HL-60 (cell line): ENCODE results near the gene PCYT1A.

Experiments
- DNase-seq, 2 experiments: peaks; one replicate each; pipeline ENCODE4 v3.0.0-alpha.2; 2010 to 2020; ENCODE audit warnings: low read depth in 1 of 2, low spot score in 1 of 2
- H3K27ac ChIP-seq: fragments of 250-450 bp; sonication (Bioruptor Pico); replicated peaks from 2 replicates; pipeline ENCODE4 v1.5.1; 2020; ENCODE audit warnings: mild to moderate bottlenecking, moderate library complexity
- H3K27me3 ChIP-seq: fragments of 250-450 bp; sonication (Bioruptor Pico); 2 replicates; pipeline ENCODE4 v1.5.1; 2021; ENCODE audit warnings: mild to moderate bottlenecking, moderate library complexity; ENCODE audit not compliant: insufficient read depth, poor library complexity, severe bottlenecking
- H3K4me3 ChIP-seq: replicated peaks from 2 replicates; pipeline ENCODE4 v1.5.1; 2011; ENCODE audit warnings: mild to moderate bottlenecking, control low read depth, low read length; ENCODE audit not compliant: insufficient read depth
- GABPA ChIP-seq: IDR thresholded peaks from 2 replicates; pipeline ENCODE4 v1.6.1; 2012; ENCODE audit warnings: low read depth
- POLR2AphosphoS5 ChIP-seq: IDR thresholded peaks from 2 replicates; pipeline ENCODE4 v1.6.1; 2012; ENCODE audit warnings: low read depth
- REST ChIP-seq: IDR thresholded peaks from 2 replicates; pipeline ENCODE4 v1.6.1; 2012; ENCODE audit warnings: low read depth; ENCODE audit not compliant: insufficient replicate concordance
- SPI1 ChIP-seq: IDR thresholded peaks from 2 replicates; pipeline ENCODE4 v1.6.1; 2012; ENCODE audit warnings: low read depth, mild to moderate bottlenecking, borderline replicate concordance
- TF ChIP-seq, protein P1 (sequence below): IDR thresholded peaks from one replicate; pipeline ENCODE4 v1.5.1; 2011; ENCODE audit warnings: low read length, control low read depth, inconsistent platforms; ENCODE audit not compliant: insufficient read depth

The PCYT1A gene

DNA sequence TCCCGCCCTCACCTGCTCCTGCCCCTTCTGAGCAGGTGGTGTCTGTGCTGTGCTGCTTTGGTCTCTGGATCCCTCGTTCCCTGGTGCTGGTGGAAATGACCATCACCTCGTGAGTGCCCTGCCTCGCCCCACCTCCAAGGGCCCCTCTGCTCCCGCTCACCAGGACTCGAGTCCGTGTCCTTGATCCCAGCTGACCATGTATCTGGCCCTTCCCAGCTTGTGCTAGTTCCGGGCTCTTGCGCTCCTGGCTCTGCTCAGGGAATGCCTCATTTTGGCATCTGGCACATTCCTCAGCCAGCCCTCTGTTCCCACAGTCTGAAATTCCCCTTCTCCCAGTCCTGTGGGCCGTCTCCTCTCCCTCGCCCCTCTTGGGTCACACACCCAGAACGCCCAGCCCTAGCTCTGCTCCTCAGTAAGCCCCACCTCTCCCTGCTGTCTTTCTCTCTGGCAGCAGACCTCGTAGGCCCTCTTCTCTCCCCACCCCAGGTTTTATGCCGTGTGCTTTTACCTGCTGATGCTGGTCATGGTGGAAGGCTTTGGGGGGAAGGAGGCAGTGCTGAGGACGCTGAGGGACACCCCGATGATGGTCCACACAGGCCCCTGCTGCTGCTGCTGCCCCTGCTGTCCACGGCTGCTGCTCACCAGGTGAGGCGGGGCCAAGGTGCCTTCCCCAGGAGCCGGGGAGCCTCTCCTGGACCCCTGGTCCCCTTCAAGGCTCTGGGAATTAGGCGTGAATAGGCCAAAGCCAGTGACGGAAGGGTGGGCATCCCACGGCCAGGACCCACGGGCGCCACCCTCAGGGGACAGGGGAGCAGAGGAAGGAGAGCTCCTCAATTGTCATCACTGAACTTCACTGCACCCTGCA lies 59.7 kb downstream of the PCYT1A start:
- Histone ChIP-seq H3K27me3 (no peaks in the 10 kb centered on the region), H3K4me3 (no peak overlapping the region), H3K27ac (no peak overlapping the region)
- TF ChIP-seq POLR2AphosphoS5 = no peak
- TF ChIP-seq GABPA = no peak
- TF ChIP-seq, protein P1, sequence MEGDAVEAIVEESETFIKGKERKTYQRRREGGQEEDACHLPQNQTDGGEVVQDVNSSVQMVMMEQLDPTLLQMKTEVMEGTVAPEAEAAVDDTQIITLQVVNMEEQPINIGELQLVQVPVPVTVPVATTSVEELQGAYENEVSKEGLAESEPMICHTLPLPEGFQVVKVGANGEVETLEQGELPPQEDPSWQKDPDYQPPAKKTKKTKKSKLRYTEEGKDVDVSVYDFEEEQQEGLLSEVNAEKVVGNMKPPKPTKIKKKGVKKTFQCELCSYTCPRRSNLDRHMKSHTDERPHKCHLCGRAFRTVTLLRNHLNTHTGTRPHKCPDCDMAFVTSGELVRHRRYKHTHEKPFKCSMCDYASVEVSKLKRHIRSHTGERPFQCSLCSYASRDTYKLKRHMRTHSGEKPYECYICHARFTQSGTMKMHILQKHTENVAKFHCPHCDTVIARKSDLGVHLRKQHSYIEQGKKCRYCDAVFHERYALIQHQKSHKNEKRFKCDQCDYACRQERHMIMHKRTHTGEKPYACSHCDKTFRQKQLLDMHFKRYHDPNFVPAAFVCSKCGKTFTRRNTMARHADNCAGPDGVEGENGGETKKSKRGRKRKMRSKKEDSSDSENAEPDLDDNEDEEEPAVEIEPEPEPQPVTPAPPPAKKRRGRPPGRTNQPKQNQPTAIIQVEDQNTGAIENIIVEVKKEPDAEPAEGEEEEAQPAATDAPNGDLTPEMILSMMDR = no peak
- no peak for TF ChIP-seq SPI1
- no peak for TF ChIP-seq REST
- DNase-seq = no peak

DNA sequence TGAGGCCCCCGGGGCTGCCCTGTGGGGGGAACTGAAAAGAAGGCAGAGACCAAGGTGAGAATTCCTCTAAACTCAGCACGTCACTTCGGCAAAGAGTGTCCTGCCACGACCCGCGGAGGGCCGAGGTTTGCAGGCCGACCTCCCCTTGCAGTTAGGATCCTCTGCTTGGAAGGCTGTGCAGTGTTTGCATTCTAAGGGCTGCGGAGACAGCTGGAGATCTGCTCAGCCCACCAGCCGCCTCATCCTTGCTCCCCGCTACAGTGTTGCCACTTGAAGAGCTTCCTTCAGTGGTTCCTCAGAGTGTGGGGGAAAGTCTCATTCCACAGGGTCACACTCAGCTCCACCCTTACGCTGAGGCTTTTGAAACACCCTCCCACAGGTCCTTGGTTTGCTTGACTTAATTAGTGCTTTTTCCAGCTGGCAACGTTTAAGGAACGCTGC lies 60.4 kb downstream of the PCYT1A start:
- Histone ChIP-seq H3K4me3 (no peak overlapping the region), H3K27me3 (no peaks in the 10 kb centered on the region), H3K27ac (no peak overlapping the region)
- TF ChIP-seq POLR2AphosphoS5 (no peak), SPI1 (no peak), GABPA (no peak), REST (no peak)
- TF ChIP-seq, protein P1 = no peak
- DNase-seq = no peak

DNA sequence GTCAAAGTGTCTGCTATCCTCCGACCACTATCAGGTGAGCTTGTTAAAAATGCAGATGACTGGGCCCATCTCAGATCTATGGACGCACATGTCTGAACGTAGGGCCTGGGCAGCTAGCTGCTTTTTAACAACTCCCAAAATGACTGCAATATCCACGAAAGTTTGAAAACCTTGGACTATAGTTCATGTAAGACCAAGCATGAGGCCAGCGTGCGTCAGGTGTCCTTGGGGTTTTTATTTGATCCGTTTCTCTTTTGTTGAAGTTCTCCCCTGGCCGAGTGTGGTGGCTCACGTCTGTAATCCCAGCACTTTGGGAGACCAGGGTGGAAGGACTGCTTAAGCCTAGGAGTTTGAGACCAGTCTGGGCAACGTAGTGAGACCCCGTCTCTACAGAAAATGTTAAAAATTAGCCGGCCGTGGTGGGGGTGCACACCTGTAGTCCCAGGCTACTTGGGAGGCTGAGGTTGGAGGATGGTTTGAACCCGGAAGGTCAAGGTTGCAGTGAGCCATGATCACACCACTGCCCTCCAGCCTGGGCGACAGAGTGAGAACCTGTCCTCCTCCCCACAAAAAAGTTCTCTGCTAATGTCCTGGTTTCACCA lies 61.7 kb downstream of the PCYT1A start:
- Histone ChIP-seq H3K4me3 (no peak overlapping the region), H3K27ac (no peak overlapping the region), H3K27me3 (no peaks in the 10 kb centered on the region)
- no peak for DNase-seq
- TF ChIP-seq SPI1 (no peak), POLR2AphosphoS5 (no peak), REST (no peak), GABPA (no peak)
- TF ChIP-seq, protein P1 = no peak
